ENCODE data around the gene QRFPR.

GRCh38 chr4:121390335-121390734 is 9.5 kb upstream of the QRFPR start:
- TF ChIP-seq CTCF (IDR thresholded peaks at IDR 0.05) (no peak), POLR2A (IDR thresholded peaks at IDR 0.05) (no peak)
